Transverse colon (tissue), 4 donors: ENCODE data around the gene CLEC18C.

ENCODE experiments used
- CTCF ChIP-seq, 5 experiments: fragments of 200-600 bp in 3 of 5; fragments of 450-650 bp in 2 of 5; sonication (generic) in 3 of 5; IDR thresholded peaks; 1 replicate in 2 of 5; 2 replicates in 3 of 5; pipeline ENCODE4 v1.5.1; 2016 to 2017; ENCODE audit warnings: antibody characterized with exemption in 5 of 5, inconsistent platforms in 3 of 5, mild to moderate bottlenecking in 2 of 5, moderate library complexity in 1 of 5
- POLR2A ChIP-seq: fragments of 450-650 bp; IDR thresholded peaks from one replicate; pipeline ENCODE4 v1.6.1; 2016; ENCODE audit warnings: antibody characterized with exemption, mild to moderate bottlenecking, moderate library complexity
- POLR2AphosphoS5 ChIP-seq, 3 donors: sonication (generic); formaldehyde crosslinking; IDR thresholded peaks; one replicate each; pipeline ENCODE4 v1.6.1; 2016; ENCODE audit warnings: antibody characterized with exemption in 3 of 3

GRCh38 chr16:70158261-70158939 is 15.2 kb upstream of the CLEC18C start:
- TF ChIP-seq POLR2A, result no peak
- no peak for TF ChIP-seq CTCF (IDR thresholded peaks at IDR 0.05)
- no peak for TF ChIP-seq POLR2AphosphoS5 (IDR thresholded peaks at IDR 0.05)
